Glutamatergic neuron (in vitro differentiated cells): ENCODE measurements around the gene EPS8L1. TPM values are rescaled to one million over a fixed set of nuclear protein-coding genes. Genes with fewer than 3 reads are reported as not detected.

Experiments
- DNase-seq: peaks from one replicate; pipeline ENCODE4 v3.0.0; 2022
- H3K27ac Mint-ChIP-seq: one replicate; pipeline ENCODE4 v1.8.0; 2020; ENCODE audit warnings: mild to moderate bottlenecking, mixed read lengths, inconsistent platforms; ENCODE audit not compliant: unreplicated experiment
- H3K27me3 Mint-ChIP-seq: one replicate; pipeline ENCODE4 v1.8.0; 2020; ENCODE audit warnings: mild to moderate bottlenecking, moderate library complexity, mixed read lengths, inconsistent platforms; ENCODE audit not compliant: unreplicated experiment
- H3K36me3 Mint-ChIP-seq: one replicate; pipeline ENCODE4 v1.8.0; 2020; ENCODE audit warnings: mild to moderate bottlenecking, mixed read lengths, inconsistent platforms; ENCODE audit not compliant: unreplicated experiment
- H3K4me1 Mint-ChIP-seq: one replicate; pipeline ENCODE4 v1.8.0; 2020; ENCODE audit warnings: mild to moderate bottlenecking, low read depth, mixed read lengths, inconsistent platforms; ENCODE audit not compliant: unreplicated experiment
- H3K4me3 Mint-ChIP-seq: one replicate; pipeline ENCODE4 v1.8.0; 2020; ENCODE audit warnings: mild to moderate bottlenecking, mixed read lengths, inconsistent platforms; ENCODE audit not compliant: unreplicated experiment
- H3K9me3 Mint-ChIP-seq: one replicate; pipeline ENCODE4 v1.8.0; 2020; ENCODE audit warnings: mild to moderate bottlenecking, moderate library complexity, mixed read lengths, inconsistent platforms; ENCODE audit not compliant: unreplicated experiment
- total RNA-seq: library from RNA; stranded (reverse); fragmentation: NEBNext Ultra II Directional; extraction: Animal tissue kit (Norgen Biotek cat#: 25700); gene quantifications from one replicate; pipeline ENCODE4 v1.2.1, GENCODE V29; 2021; ENCODE audit not compliant: unreplicated experiment
- TF ChIP-seq, protein P1 (sequence below): fragments of 200-600 bp; sonication (generic); IDR thresholded peaks from one replicate; pipeline ENCODE4 v1.5.0; 2021; ENCODE audit not compliant: partially characterized antibody, unreplicated experiment

The EPS8L1 gene
- total RNA-seq, 1 donor from 2014 or later: 114 TPM

- TF ChIP-seq, protein P1, sequence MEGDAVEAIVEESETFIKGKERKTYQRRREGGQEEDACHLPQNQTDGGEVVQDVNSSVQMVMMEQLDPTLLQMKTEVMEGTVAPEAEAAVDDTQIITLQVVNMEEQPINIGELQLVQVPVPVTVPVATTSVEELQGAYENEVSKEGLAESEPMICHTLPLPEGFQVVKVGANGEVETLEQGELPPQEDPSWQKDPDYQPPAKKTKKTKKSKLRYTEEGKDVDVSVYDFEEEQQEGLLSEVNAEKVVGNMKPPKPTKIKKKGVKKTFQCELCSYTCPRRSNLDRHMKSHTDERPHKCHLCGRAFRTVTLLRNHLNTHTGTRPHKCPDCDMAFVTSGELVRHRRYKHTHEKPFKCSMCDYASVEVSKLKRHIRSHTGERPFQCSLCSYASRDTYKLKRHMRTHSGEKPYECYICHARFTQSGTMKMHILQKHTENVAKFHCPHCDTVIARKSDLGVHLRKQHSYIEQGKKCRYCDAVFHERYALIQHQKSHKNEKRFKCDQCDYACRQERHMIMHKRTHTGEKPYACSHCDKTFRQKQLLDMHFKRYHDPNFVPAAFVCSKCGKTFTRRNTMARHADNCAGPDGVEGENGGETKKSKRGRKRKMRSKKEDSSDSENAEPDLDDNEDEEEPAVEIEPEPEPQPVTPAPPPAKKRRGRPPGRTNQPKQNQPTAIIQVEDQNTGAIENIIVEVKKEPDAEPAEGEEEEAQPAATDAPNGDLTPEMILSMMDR: no peak
- peaks cover 36% of the 10 kb centered on the region for H3K27me3 Mint-ChIP-seq
- peak overlapping the region; percentile 100 for H3K27ac Mint-ChIP-seq
- peaks cover under 1% of the 10 kb centered on the region for H3K36me3 Mint-ChIP-seq
- DNase-seq: peak; percentile 37
- peaks cover 24% of the 10 kb centered on the region for H3K4me1 Mint-ChIP-seq
- peak overlapping the region; percentile 100 for H3K4me3 Mint-ChIP-seq
- peaks cover 29% of the 10 kb centered on the region for H3K9me3 Mint-ChIP-seq
Measured at GRCh38 chr19:55088021-55088451, 12.4 kb downstream of the EPS8L1 start.

GRCh38 chr19:55088543-55089341, 13.1 kb downstream of the EPS8L1 start:
- Mint-ChIP-seq H3K9me3 (peaks cover 29% of the 10 kb centered on the region), H3K4me1 (peaks cover 24% of the 10 kb centered on the region), H3K27me3 (peaks cover 36% of the 10 kb centered on the region), H3K27ac (peak overlapping the region; percentile 100), H3K36me3 (no peaks in the 10 kb centered on the region), H3K4me3 (peak overlapping the region; percentile 100)
- DNase-seq: peak; percentile 96
- TF ChIP-seq, protein P1: peak; percentile 96

DNA sequence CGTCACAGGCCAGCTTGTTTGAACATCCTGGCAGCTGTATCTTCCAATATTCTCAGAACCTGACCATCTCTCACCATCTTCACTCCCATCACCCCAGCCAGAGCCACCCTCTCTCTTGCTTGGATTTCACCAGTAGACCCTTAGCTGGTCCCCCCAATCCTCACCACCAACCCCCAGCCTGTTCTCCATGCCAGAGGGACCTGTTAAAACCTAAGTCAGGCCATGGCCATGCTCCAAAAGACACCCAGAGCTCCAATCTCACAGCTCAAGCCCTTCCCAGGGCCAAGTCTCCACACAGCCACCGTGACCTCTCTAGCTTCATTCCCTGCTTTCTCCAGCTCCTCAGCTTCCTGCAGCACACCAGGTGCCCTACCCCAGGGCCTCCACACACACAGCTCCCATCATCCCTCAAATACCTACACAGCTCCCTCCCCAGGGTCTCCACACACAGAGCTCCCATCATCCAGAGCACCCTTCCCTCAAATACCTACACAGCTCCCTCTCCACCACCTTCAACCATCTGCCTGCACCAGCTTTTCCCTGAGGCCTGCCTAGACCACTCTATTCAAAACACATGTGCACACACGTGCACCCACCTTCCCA, 13.8 kb downstream of the EPS8L1 start:
- H3K4me1 Mint-ChIP-seq: peaks cover 24% of the 10 kb centered on the region
- peaks cover 36% of the 10 kb centered on the region for H3K27me3 Mint-ChIP-seq
- H3K4me3 Mint-ChIP-seq: peak overlapping the region; percentile 76
- TF ChIP-seq, protein P1: no peak
- peak overlapping the region; percentile 45 for H3K27ac Mint-ChIP-seq
- peaks cover 27% of the 10 kb centered on the region for H3K9me3 Mint-ChIP-seq
- H3K36me3 Mint-ChIP-seq: no peaks in the 10 kb centered on the region
- no peak for DNase-seq

DNA sequence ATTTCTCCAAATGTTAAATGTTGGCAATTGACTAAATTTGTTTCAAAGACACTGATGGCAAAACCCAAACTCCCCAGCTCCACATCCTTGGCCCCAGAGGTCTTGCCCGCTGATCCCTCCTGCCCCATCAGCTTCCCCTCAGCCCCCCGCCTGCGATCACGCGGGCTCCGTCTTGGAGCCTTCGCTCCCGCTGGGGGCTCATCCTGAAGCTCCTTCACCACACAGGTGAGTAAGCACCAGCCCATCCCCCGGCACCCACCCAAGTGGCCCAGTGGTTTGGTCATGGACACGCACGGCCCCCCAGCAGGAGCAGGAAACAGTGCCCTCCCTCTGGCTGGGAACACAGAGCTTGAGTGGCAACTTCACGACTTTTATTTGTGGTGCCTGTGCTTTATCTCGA, 14.9 kb downstream of the EPS8L1 start:
- peak overlapping the region; percentile 33 for H3K27ac Mint-ChIP-seq
- H3K4me3 Mint-ChIP-seq: peak overlapping the region; percentile 76
- H3K36me3 Mint-ChIP-seq: no peaks in the 10 kb centered on the region
- DNase-seq: no peak
- TF ChIP-seq, protein P1: no peak
- peaks cover 27% of the 10 kb centered on the region for H3K9me3 Mint-ChIP-seq
- H3K27me3 Mint-ChIP-seq: peaks cover 32% of the 10 kb centered on the region
- peaks cover 27% of the 10 kb centered on the region for H3K4me1 Mint-ChIP-seq
